HG03095 (cell line): ENCODE measurements around the gene ZNF687.
A peak's percentile ranks its signal among the peaks of the same experiment; 100 is the strongest.

Experiments
- ATAC-seq: cut with Tn5 transposase; IDR thresholded peaks from one replicate; pipeline ENCODE4 v1.9.1; 2021; ENCODE audit warnings: moderate library complexity; ENCODE audit not compliant: unreplicated experiment

Gene ZNF687

DNA sequence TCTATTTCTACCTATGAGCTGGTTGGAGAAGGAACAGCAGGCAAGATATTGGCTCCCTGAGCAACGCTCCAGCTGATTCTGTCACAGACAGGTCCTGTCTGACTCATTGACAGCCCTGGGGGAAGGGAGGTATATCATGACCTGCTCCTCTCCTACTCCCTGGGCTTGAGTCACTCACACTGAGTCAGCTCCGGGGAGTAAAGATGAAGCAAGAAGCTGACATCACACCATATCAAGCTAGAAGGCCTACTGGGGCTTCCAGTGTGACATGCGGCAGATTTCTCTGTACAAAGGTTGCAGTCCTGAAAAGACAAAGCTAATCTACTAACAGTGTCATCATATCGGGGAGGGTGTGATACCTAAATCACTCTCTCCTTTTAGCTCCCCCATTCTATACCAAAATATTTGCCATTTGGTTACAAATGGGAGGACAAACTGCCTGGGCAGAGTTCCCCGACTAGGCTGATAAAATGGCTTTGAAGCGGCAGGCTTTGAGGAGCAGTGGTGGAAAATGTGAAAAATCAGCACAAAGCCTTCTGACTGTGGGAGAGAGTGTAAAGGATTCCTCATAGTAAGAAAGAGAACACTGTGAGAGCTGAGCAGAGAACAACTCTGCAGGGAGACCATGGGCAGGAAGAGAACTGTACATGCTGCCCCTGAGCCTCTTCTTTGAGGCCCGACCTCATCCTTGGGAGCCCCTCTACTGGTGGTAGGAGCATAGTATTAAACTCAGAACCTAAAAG lies 29.7 kb downstream of the ZNF687 start:
- ATAC-seq = no peak

- ATAC-seq = no peak
These were observed 30.3 kb downstream of the ZNF687 start for GRCh38 chr1:151312411-151312810.

- no peak for ATAC-seq
These were observed 30.7 kb downstream of the ZNF687 start for GRCh38 chr1:151312826-151313225.

GRCh38 chr1:151313501-151313900 lies 31.4 kb downstream of the ZNF687 start:
- ATAC-seq = no peak

DNA sequence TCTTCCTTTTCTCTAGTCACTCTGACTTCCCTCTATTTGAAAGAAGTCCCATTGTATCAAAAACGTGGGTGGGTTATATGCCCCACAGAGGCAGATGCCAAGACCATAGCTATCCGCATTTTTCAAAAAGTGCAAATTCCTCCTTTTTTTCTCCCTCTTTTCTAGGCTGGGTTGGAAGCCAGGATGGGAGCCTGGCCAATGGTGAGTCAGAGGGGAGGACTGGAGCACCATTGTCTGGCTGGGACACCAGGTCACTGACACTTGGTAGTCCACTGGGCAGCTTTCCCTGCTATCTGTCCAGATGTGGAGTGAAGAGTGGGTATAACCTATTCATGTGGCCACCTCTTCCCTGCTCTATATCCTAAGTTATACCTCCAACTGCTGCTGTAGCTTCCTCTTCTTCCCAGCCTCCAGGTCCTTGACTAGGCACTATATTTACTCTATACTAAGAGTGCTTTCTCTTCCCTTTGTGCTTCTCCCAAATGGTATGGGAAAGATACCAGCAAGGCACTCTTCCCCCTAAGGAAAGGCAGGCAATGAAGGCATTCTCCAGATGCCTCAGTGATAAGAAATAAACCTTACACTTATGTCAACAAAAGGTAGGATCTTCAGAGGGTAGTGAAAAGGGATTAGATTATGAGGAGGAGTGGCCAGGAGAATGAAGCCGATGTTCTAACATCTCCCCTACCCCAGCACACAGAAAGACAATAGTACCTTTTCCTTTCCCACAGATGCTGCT lies 32.2 kb downstream of the ZNF687 start:
- ATAC-seq = no peak

- ATAC-seq = no peak
These were observed 33.6 kb downstream of the ZNF687 start for GRCh38 chr1:151315565-151316235.

DNA sequence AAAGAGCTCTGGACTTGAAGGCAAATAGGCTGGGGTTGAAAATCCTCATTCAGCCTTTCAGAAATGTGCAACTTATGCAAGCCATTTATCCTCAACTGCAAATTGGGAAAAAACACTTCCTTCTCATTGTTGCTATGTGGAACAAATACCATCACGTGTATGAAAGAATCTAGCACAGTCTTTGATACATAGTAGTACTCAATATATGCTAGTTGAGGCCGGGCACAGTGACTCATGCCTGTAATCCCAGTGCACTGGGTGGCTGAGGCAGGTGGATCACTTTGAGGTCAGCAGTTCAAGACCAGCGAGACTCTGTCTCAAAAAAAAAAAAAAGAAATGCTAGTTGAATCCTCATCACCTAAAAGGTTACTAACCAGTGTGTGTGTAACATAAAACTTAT lies 36.9 kb downstream of the ZNF687 start:
- ATAC-seq = no peak

GRCh38 chr1:151324390-151324930 lies 42.4 kb downstream of the ZNF687 start:
- no peak for ATAC-seq

DNA sequence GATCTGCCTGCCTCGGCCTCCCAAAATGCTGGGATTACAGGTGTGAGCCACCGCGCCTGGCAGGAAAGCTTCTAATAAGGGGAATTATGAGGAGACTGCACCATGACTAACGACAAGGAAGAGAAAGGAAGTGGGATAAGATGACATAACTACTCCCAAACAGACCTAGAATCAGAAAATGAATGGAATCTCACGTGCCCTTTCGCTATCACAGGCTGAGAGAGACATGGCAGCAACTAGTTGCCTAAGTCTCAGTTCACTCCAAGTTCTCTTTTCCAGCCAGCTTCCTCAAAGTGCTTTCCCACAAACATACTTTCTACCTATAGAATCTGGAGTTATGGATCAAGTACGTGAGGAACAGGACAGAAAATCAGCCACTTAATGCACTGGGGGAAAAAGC lies 43.1 kb downstream of the ZNF687 start:
- no peak for ATAC-seq

GRCh38 chr1:151325646-151326429 lies 43.7 kb downstream of the ZNF687 start:
- no peak for ATAC-seq

DNA sequence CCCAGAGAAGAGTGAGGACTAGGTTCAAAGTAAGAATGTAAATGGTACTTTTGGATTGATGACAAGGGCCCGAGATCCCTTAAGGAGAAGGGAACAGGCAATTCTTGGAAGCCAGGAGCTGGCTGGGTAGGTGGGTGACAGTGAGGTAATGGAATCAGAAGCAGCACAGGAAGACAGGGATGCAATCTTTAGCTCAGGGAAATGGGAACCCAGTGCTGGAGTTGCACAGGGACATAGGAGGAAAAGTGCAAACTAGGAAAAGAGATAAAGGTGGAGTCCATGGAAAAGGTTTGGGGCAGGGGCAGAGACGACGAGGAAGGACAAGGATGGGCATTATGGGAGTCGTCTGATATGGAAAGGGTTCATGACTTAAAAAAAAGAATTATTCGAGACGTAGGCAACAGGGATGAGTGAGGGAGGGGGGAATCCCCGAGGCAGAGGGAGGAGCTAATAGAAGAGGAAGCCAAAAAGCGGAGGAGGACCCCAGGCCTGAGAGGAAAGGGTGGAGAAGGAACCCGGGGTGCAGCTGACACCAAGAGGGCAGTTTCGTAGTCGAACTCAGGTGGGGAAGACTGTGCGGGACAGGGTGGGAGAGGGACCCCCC lies 44.6 kb downstream of the ZNF687 start:
- ATAC-seq = peak; percentile 50

DNA sequence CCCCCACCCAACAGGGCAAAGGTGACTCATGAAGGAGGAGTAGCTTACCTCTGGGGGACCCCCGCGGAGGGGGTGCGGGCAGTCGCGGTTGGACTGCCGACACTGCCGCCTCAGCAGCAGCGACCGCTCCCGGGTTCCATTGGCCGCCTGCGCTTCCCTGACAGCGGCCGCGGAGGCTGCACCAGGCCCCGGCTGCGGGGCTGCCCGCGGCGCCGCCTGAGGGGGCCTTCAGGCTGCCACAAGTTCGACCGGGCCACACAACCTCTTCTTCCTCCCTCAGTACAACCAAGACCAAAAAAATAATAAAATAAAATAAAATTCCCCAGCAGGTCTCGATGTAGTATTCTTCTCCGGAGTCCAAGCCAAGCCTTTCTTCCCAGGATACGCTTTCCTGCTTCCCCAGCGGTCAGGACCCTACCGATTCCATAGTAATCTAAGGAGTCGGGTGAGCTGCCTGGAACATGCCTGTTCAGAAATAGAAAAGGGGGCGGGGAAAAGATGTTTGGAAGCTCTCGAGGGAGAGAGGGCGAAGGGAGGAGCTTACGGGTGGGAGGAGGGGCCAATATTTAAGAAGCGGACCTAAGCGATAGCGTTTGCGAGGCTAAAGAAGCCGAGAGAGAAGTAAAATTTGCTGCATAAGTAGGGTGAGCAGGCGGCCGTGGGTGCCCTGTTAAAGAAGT lies 45.3 kb downstream of the ZNF687 start, which contains the start of gene PI4KB:
TSS of gene PI4KB (minus strand) at position 194 of the 680 bp plus-strand sequence. CDS start 10,935 bp downstream, outside the sequence.
- ATAC-seq = peak; percentile 67

GRCh38 chr1:151327903-151328674 lies 46.0 kb downstream of the ZNF687 start:
- ATAC-seq = peak; percentile 5

DNA sequence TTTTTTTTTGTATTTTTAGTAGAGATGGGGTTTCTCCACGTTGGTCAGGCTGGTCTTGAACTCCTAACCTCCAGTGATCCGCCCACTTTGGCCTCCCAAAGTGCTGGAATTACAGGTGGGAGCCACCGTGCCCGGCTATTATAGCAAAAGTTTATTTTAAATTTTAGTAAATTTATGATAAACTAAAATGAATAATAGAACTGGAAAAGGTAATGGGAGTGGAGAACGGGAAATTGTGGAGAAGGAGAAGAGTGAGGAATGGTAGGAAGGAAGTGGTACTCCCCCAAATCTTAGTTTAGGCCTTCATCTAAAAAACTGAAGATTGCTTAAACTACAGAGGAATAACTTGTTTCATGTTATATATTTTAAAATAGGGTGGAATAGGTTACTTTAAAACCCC lies 52.7 kb downstream of the ZNF687 start:
- no peak for ATAC-seq

GRCh38 chr1:151336556-151336955 lies 54.5 kb downstream of the ZNF687 start:
- no peak for ATAC-seq

- no peak for ATAC-seq
These were observed 59.0 kb downstream of the ZNF687 start for GRCh38 chr1:151340870-151341754.
